HUES64 (cell line): ENCODE measurements around the gene KRTAP5-10.
"Not testable (repeated sequence)": the region's sequence is repeated elsewhere in the genome, so short reads cannot be mapped to it uniquely, and the experiment has no call there.

Source experiments
- H3K27ac ChIP-seq: 2 replicates; pipeline ENCODE4 v1.7.0; 2013; ENCODE audit warnings: low read depth, low read length, inconsistent platforms
- H3K27me3 ChIP-seq: 2 replicates; pipeline ENCODE4 v1.6.1; 2013; ENCODE audit warnings: mild to moderate bottlenecking, low read length; ENCODE audit not compliant: insufficient read depth
- H3K36me3 ChIP-seq: 2 replicates; pipeline ENCODE4 v1.6.1; 2013; ENCODE audit warnings: mild to moderate bottlenecking, low read length; ENCODE audit not compliant: insufficient read depth
- H3K4me1 ChIP-seq: 2 replicates; pipeline ENCODE4 v1.6.1; 2013; ENCODE audit warnings: mild to moderate bottlenecking, low read length, moderate library complexity; ENCODE audit not compliant: insufficient read depth
- H3K4me3 ChIP-seq: 2 replicates; pipeline ENCODE4 v1.5.1; 2013; ENCODE audit warnings: mild to moderate bottlenecking, low read length, moderate library complexity
- H3K9ac ChIP-seq: 2 replicates; pipeline ENCODE4 v1.6.1; 2013; ENCODE audit warnings: mild to moderate bottlenecking, low read depth, low read length
- H3K9me3 ChIP-seq: 2 replicates; pipeline ENCODE4 v1.6.1; 2013; ENCODE audit warnings: low read depth, low read length; ENCODE audit not compliant: insufficient read depth
- WGBS: fragments of 150-250, 120-280 bp; methylation state at CpG from one replicate; pipeline ENCODE4 v1.1.7; 2013; ENCODE audit warnings: missing lambda C conversion rate; 5-methylcytosine and 5-hydroxymethylcytosine counted together

KRTAP5-10 gene

GRCh38 chr11:71562120-71562519, 3.2 kb upstream of the KRTAP5-10 start:
- Histone ChIP-seq H3K27ac (no peak overlapping the region), H3K4me3 (no peak overlapping the region)

GRCh38 chr11:71563406-71563805, 2.0 kb upstream of the KRTAP5-10 start:
- 41% methylated on average over 8 of the region's 8 CpGs for WGBS
- Histone ChIP-seq H3K27ac (no peak overlapping the region), H3K4me1 (no peaks in the 10 kb centered on the region), H3K9me3 (0 out of 2 replicates have a peak, but pooled peaks cover under 1% of the 10 kb centered on the region), H3K27me3 (no peaks in the 10 kb centered on the region), H3K4me3 (no peak overlapping the region), H3K9ac (no peak overlapping the region), H3K36me3 (no peaks in the 10 kb centered on the region)

More at GRCh38 chr11:71562120-71562519, 3.2 kb upstream of the KRTAP5-10 start:
- H3K36me3 ChIP-seq, result no peaks in the 10 kb centered on the region
- no peak overlapping the region for H3K9ac ChIP-seq
- no peaks in the 10 kb centered on the region for H3K27me3 ChIP-seq
- H3K9me3 ChIP-seq, result 0 out of 2 replicates have a peak, but pooled peaks cover 5% of the 10 kb centered on the region
- no peaks in the 10 kb centered on the region for H3K4me1 ChIP-seq

- no peaks in the 10 kb centered on the region for H3K9me3 ChIP-seq
- no peak overlapping the region for H3K27ac ChIP-seq
- H3K9ac ChIP-seq, result no peak overlapping the region
- 92% methylated on average over 4 of the region's 4 CpGs for WGBS
- no peaks in the 10 kb centered on the region for H3K27me3 ChIP-seq
- peaks cover 5% of the 10 kb centered on the region; the same call in 1 of the 2 replicates for H3K4me1 ChIP-seq
- H3K36me3 ChIP-seq, result no peaks in the 10 kb centered on the region
- no peak overlapping the region for H3K4me3 ChIP-seq
Measured at GRCh38 chr11:71564430-71564829, 933 bp upstream of the KRTAP5-10 start.

GRCh38 chr11:71566081-71566620, 788 bp downstream of the KRTAP5-10 start:
- peaks cover 5% of the 10 kb centered on the region; the same call in 1 of the 2 replicates for H3K4me1 ChIP-seq
- H3K36me3 ChIP-seq, result no peaks in the 10 kb centered on the region
- H3K27ac ChIP-seq, result no peak overlapping the region
- WGBS, result 95% methylated on average over 10 of the region's 10 CpGs
- no peaks in the 10 kb centered on the region for H3K9me3 ChIP-seq
- H3K27me3 ChIP-seq, result no peaks in the 10 kb centered on the region
- no peak overlapping the region for H3K9ac ChIP-seq
- H3K4me3 ChIP-seq, result no peak overlapping the region

GRCh38 chr11:71566626-71567599, 1.6 kb downstream of the KRTAP5-10 start:
- not testable (repeated sequence) for H3K27me3 ChIP-seq, H3K36me3 ChIP-seq, H3K9ac ChIP-seq, H3K4me1 ChIP-seq, H3K9me3 ChIP-seq, H3K4me3 ChIP-seq, H3K27ac ChIP-seq
- WGBS, result 70% methylated on average over 15 of the region's 21 CpGs

- H3K27me3 ChIP-seq, H3K36me3 ChIP-seq, H3K27ac ChIP-seq, H3K9ac ChIP-seq, H3K4me1 ChIP-seq, H3K9me3 ChIP-seq, H3K4me3 ChIP-seq: not testable (repeated sequence)
- 79% methylated on average over 8 of the region's 8 CpGs for WGBS
Measured at GRCh38 chr11:71567633-71568032, 2.3 kb downstream of the KRTAP5-10 start.

GRCh38 chr11:71568704-71569349, 3.5 kb downstream of the KRTAP5-10 start:
- Histone ChIP-seq H3K27ac (no peak overlapping the region), H3K4me3 (no peak overlapping the region), H3K4me1 (peaks cover 5% of the 10 kb centered on the region; the same call in 1 of the 2 replicates), H3K36me3 (no peaks in the 10 kb centered on the region), H3K27me3 (no peaks in the 10 kb centered on the region), H3K9ac (no peak overlapping the region), H3K9me3 (no peaks in the 10 kb centered on the region)
- WGBS, result 76% methylated on average over 8 of the region's 8 CpGs

GRCh38 chr11:71571101-71571850, 5.9 kb downstream of the KRTAP5-10 start:
- not testable (repeated sequence) for H3K9ac ChIP-seq, H3K4me1 ChIP-seq, H3K9me3 ChIP-seq, H3K4me3 ChIP-seq, H3K27ac ChIP-seq, H3K27me3 ChIP-seq, H3K36me3 ChIP-seq
- WGBS, result 89% methylated on average over 35 of the region's 39 CpGs

GRCh38 chr11:71572811-71573210, 7.4 kb downstream of the KRTAP5-10 start:
- Histone ChIP-seq H3K9me3 (no peaks in the 10 kb centered on the region), H3K9ac (no peak overlapping the region), H3K36me3 (no peaks in the 10 kb centered on the region), H3K4me3 (no peak overlapping the region), H3K4me1 (peaks cover 5% of the 10 kb centered on the region; the same call in 1 of the 2 replicates), H3K27ac (no peak overlapping the region), H3K27me3 (no peaks in the 10 kb centered on the region)
- 90% methylated on average over 11 of the region's 11 CpGs for WGBS

GRCh38 chr11:71574418-71574817, 9.1 kb downstream of the KRTAP5-10 start:
- Histone ChIP-seq H3K9ac (no peak overlapping the region), H3K9me3 (no peaks in the 10 kb centered on the region), H3K27ac (no peak overlapping the region), H3K4me1 (0 out of 2 replicates have a peak, but pooled peaks cover 3% of the 10 kb centered on the region), H3K4me3 (no peak overlapping the region), H3K27me3 (no peaks in the 10 kb centered on the region), H3K36me3 (no peaks in the 10 kb centered on the region)
- 88% methylated on average over 5 of the region's 5 CpGs for WGBS
